ENCODE results near the gene C10orf88. TPM values are rescaled to one million over a fixed set of nuclear protein-coding genes. Genes with fewer than 3 reads are reported as not detected.

Gene C10orf88
- total and polyA plus RNA-seq, 2 of the 13 experiments (the other 11 are each of a cell fraction or from before 2014, with no cell fraction given): 4.6 to 11.8 TPM

DNA sequence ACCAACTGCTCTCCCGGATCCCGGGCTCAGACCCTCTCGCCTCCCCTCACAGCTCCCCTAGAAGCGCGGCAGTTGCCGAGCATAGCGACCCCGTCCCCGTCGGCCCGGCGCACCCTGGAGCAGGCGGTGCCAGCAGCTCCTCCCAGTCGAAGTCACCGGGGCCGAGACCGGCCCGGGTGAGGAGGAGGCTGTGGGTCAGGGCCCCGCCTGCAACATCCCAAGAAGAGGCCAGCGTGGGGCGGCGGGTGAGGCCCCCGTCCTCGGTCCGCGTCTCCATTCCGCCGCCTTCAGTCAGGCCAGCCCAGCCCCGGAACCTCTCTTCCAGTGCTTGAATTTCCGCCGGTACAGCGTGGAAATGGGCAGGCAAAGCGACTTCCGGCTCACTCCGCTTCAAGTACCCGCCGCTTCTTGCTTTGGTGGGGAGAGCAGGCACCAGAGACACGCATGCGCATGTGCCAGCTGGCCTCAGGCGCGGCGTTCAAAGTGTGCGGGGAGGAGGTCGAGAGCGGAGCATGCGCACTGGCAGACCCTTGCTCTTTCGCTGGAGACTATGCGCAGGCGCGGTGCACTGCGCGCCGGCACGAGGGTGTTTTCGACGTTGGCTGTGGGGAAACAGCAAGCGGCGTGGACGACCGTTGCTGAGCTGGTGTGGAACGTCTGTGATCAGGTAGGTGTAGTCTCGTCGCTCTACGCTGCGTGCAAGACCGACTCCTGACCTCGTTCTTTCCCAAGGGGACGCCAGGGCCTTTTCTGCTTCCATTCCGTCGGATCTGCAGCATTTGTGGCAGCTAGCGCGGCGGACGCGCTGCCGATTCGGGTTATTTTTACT is at the start of gene C10orf88 (continued):
- TF ChIP-seq, protein P1, sequence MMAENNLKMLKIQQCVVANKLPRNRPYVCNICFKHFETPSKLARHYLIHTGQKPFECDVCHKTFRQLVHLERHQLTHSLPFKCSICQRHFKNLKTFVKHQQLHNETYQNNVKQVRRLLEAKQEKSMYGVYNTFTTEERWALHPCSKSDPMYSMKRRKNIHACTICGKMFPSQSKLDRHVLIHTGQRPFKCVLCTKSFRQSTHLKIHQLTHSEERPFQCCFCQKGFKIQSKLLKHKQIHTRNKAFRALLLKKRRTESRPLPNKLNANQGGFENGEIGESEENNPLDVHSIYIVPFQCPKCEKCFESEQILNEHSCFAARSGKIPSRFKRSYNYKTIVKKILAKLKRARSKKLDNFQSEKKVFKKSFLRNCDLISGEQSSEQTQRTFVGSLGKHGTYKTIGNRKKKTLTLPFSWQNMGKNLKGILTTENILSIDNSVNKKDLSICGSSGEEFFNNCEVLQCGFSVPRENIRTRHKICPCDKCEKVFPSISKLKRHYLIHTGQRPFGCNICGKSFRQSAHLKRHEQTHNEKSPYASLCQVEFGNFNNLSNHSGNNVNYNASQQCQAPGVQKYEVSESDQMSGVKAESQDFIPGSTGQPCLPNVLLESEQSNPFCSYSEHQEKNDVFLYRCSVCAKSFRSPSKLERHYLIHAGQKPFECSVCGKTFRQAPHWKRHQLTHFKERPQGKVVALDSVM (CRISPR knock-in tag; IDR thresholded peaks at IDR 0.05): peak; percentile 77
- TF ChIP-seq ADNP (CRISPR knock-in tag; IDR thresholded peaks at IDR 0.05) (no peak), ZNF451 (CRISPR knock-in tag; IDR thresholded peaks at IDR 0.05) (peak; percentile 93), NBN (conservative IDR thresholded peaks at IDR 0.05) (no peak), ZNF558 (CRISPR knock-in tag; IDR thresholded peaks at IDR 0.05; ENCODE audit: borderline replicate concordance) (peak; percentile 83), AKAP8 (CRISPR knock-in tag; IDR thresholded peaks at IDR 0.05) (peak; percentile 80), NR2F2 (IDR thresholded peaks at IDR 0.05; ENCODE audit: borderline replicate concordance, low read depth) (no peak; the same call in 1 of the 2 replicates), MBNL3 (CRISPR knock-in tag; conservative IDR thresholded peaks at IDR 0.05) (no peak), ZBTB1 (CRISPR knock-in tag; IDR thresholded peaks at IDR 0.05; ENCODE audit: borderline replicate concordance) (no peak), NFIB (CRISPR knock-in tag; IDR thresholded peaks at IDR 0.05; ENCODE audit: borderline replicate concordance) (peak; percentile 83; the same call in 1 of the 2 replicates), ZBTB42 (CRISPR knock-in tag; IDR thresholded peaks at IDR 0.05) (peak; percentile 94), CAMTA2 (CRISPR knock-in tag; IDR thresholded peaks at IDR 0.05; ENCODE audit: borderline replicate concordance) (0 out of 2 replicates have a peak, but pooled peaks have one; percentile 82), ETV5 (CRISPR knock-in tag; IDR thresholded peaks at IDR 0.05; ENCODE audit: borderline replicate concordance) (peak; percentile 86), THAP11 (CRISPR knock-in tag; IDR thresholded peaks at IDR 0.05) (peak; percentile 95), NFE2L2 (IDR thresholded peaks at IDR 0.05; ENCODE audit: low read length) (no peak), RBAK (CRISPR knock-in tag; IDR thresholded peaks at IDR 0.05) (0 out of 2 replicates have a peak, but pooled peaks have one; percentile 57), RXRA (CRISPR knock-in tag; IDR thresholded peaks at IDR 0.05) (peak; percentile 75)
- TF ChIP-seq, protein P2, sequence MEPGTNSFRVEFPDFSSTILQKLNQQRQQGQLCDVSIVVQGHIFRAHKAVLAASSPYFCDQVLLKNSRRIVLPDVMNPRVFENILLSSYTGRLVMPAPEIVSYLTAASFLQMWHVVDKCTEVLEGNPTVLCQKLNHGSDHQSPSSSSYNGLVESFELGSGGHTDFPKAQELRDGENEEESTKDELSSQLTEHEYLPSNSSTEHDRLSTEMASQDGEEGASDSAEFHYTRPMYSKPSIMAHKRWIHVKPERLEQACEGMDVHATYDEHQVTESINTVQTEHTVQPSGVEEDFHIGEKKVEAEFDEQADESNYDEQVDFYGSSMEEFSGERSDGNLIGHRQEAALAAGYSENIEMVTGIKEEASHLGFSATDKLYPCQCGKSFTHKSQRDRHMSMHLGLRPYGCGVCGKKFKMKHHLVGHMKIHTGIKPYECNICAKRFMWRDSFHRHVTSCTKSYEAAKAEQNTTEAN (CRISPR knock-in tag; conservative IDR thresholded peaks at IDR 0.05): no peak
- TF ChIP-seq, protein P3, sequence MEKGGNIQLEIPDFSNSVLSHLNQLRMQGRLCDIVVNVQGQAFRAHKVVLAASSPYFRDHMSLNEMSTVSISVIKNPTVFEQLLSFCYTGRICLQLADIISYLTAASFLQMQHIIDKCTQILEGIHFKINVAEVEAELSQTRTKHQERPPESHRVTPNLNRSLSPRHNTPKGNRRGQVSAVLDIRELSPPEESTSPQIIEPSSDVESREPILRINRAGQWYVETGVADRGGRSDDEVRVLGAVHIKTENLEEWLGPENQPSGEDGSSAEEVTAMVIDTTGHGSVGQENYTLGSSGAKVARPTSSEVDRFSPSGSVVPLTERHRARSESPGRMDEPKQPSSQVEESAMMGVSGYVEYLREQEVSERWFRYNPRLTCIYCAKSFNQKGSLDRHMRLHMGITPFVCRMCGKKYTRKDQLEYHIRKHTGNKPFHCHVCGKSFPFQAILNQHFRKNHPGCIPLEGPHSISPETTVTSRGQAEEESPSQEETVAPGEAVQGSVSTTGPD (CRISPR knock-in tag; IDR thresholded peaks at IDR 0.05): no peak; the same call in 1 of the 2 replicates
- TF ChIP-seq, protein P4, sequence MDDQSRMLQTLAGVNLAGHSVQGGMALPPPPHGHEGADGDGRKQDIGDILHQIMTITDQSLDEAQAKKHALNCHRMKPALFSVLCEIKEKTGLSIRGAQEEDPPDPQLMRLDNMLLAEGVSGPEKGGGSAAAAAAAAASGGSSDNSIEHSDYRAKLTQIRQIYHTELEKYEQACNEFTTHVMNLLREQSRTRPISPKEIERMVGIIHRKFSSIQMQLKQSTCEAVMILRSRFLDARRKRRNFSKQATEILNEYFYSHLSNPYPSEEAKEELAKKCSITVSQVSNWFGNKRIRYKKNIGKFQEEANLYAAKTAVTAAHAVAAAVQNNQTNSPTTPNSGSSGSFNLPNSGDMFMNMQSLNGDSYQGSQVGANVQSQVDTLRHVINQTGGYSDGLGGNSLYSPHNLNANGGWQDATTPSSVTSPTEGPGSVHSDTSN (CRISPR knock-in tag; IDR thresholded peaks at IDR 0.05; ENCODE audit: borderline replicate concordance): 0 out of 2 replicates have a peak, but pooled peaks have one; percentile 68
- TF ChIP-seq, protein P5, sequence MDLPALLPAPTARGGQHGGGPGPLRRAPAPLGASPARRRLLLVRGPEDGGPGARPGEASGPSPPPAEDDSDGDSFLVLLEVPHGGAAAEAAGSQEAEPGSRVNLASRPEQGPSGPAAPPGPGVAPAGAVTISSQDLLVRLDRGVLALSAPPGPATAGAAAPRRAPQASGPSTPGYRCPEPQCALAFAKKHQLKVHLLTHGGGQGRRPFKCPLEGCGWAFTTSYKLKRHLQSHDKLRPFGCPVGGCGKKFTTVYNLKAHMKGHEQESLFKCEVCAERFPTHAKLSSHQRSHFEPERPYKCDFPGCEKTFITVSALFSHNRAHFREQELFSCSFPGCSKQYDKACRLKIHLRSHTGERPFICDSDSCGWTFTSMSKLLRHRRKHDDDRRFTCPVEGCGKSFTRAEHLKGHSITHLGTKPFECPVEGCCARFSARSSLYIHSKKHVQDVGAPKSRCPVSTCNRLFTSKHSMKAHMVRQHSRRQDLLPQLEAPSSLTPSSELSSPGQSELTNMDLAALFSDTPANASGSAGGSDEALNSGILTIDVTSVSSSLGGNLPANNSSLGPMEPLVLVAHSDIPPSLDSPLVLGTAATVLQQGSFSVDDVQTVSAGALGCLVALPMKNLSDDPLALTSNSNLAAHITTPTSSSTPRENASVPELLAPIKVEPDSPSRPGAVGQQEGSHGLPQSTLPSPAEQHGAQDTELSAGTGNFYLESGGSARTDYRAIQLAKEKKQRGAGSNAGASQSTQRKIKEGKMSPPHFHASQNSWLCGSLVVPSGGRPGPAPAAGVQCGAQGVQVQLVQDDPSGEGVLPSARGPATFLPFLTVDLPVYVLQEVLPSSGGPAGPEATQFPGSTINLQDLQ (CRISPR knock-in tag; IDR thresholded peaks at IDR 0.05): no peak; the same call in 1 of the 2 replicates

All from HepG2 (cell line).